HepG2 (cell line): Measurements from ENCODE around the gene LIMS2. TPM values are rescaled to one million over a fixed set of nuclear protein-coding genes. Genes with fewer than 3 reads are reported as not detected.
A peak's percentile ranks its signal among the peaks of the same experiment; 100 is the strongest.

Experiments used
- ATF5 ChIP-seq: sonication (generic); formaldehyde crosslinking; IDR thresholded peaks from 2 replicates; pipeline ENCODE4 v1.4.0; 2020; ENCODE audit warnings: mild to moderate bottlenecking, low read depth, missing genetic modification reagents
- ATRX ChIP-seq: sonication (generic); formaldehyde crosslinking; IDR thresholded peaks from 2 replicates; pipeline ENCODE4 v1.4.0; 2020; ENCODE audit warnings: missing genetic modification reagents, borderline replicate concordance
- EEA1 ChIP-seq: sonication (generic); formaldehyde crosslinking; IDR thresholded peaks from 2 replicates; pipeline ENCODE4 v1.5.1; 2020; ENCODE audit warnings: mild to moderate bottlenecking, missing genetic modification reagents, borderline replicate concordance
- EP300 ChIP-seq, 3 experiments: sonication (generic) in 1 of 3; formaldehyde crosslinking in 1 of 3; IDR thresholded peaks; 2 replicates each; pipeline versions ENCODE4 v1.5.1 to v1.6.1; 2011 to 2020; ENCODE audit warnings: low read depth in 2 of 3, low read length in 2 of 3, borderline replicate concordance in 1 of 3, improper control_type of control experiment in 1 of 3, mild to moderate bottlenecking in 1 of 3, missing genetic modification reagents in 1 of 3, moderate library complexity in 1 of 3
- GABPB1 ChIP-seq: IDR thresholded peaks from 2 replicates; pipeline ENCODE4 v1.6.1; 2016; ENCODE audit warnings: mild to moderate bottlenecking, missing genetic modification reagents, moderate library complexity, missing compliant biosample characterization
- GTF3A ChIP-seq: sonication (generic); formaldehyde crosslinking; conservative IDR thresholded peaks from 2 replicates; pipeline ENCODE4 v1.4.0; 2020; ENCODE audit warnings: mild to moderate bottlenecking, missing genetic modification reagents
- MYC ChIP-seq: sonication (generic); formaldehyde crosslinking; IDR thresholded peaks from 2 replicates; pipeline ENCODE4 v1.9.0; 2021; ENCODE audit warnings: missing genetic modification reagents, borderline replicate concordance
- NCOA2 ChIP-seq: sonication (generic); formaldehyde crosslinking; IDR thresholded peaks from 2 replicates; pipeline ENCODE4 v1.8.0; 2022; ENCODE audit warnings: inconsistent platforms
- NFKB2 ChIP-seq: sonication (generic); formaldehyde crosslinking; IDR thresholded peaks from 2 replicates; pipeline ENCODE4 v1.4.0; 2020; ENCODE audit warnings: missing genetic modification reagents, borderline replicate concordance
- POLR2A ChIP-seq, 2 experiments: IDR thresholded peaks; 2 replicates each; pipeline ENCODE4 v1.6.1; 2011; ENCODE audit warnings: low read depth in 2 of 2, low read length in 2 of 2, mild to moderate bottlenecking in 1 of 2, moderate library complexity in 1 of 2; ENCODE audit not compliant: insufficient read depth in 1 of 2
- POLR2AphosphoS5 ChIP-seq: IDR thresholded peaks from 2 replicates; pipeline ENCODE4 v1.6.1; 2012; ENCODE audit warnings: low read depth, low read length
- USF2 ChIP-seq, 2 experiments: sonication (generic) in 1 of 2; formaldehyde crosslinking in 1 of 2; IDR thresholded peaks; 2 replicates each; pipeline versions ENCODE4 v1.5.1 to v1.6.1; 2011 to 2020; ENCODE audit warnings: borderline replicate concordance in 1 of 2, low read depth in 1 of 2, low read length in 1 of 2, mild to moderate bottlenecking in 1 of 2, missing genetic modification reagents in 1 of 2, moderate library complexity in 1 of 2
- ZBTB21 ChIP-seq: sonication (generic); formaldehyde crosslinking; IDR thresholded peaks from 2 replicates; pipeline ENCODE4 v1.4.0; 2020; ENCODE audit warnings: missing genetic modification reagents
- ZFP37 ChIP-seq: sonication (generic); formaldehyde crosslinking; IDR thresholded peaks from 2 replicates; pipeline ENCODE4 v1.4.0; 2020; ENCODE audit warnings: missing genetic modification reagents, borderline replicate concordance
- ZNF136 ChIP-seq: sonication (generic); formaldehyde crosslinking; IDR thresholded peaks from 2 replicates; pipeline ENCODE4 v1.8.1; 2022; ENCODE audit warnings: low read depth, mild to moderate bottlenecking, moderate library complexity, missing genetic modification reagents
- ZNF296 ChIP-seq: sonication (generic); formaldehyde crosslinking; conservative IDR thresholded peaks from 2 replicates; pipeline ENCODE4 v1.5.0; 2020; ENCODE audit warnings: mild to moderate bottlenecking, missing genetic modification reagents
- ZNF44 ChIP-seq: sonication (generic); formaldehyde crosslinking; IDR thresholded peaks from 2 replicates; pipeline ENCODE4 v1.5.1; 2020; ENCODE audit warnings: mild to moderate bottlenecking, missing genetic modification reagents
- ZNF564 ChIP-seq: sonication (generic); formaldehyde crosslinking; IDR thresholded peaks from 2 replicates; pipeline ENCODE4 v1.8.1; 2023; ENCODE audit warnings: mild to moderate bottlenecking, missing genetic modification reagents
- ZNF772 ChIP-seq: sonication (generic); formaldehyde crosslinking; IDR thresholded peaks from 2 replicates; pipeline ENCODE4 v1.5.0; 2020; ENCODE audit warnings: mild to moderate bottlenecking, missing genetic modification reagents
- ZNF777 ChIP-seq: sonication (generic); formaldehyde crosslinking; IDR thresholded peaks from 2 replicates; pipeline ENCODE4 v1.4.0; 2020; ENCODE audit warnings: missing genetic modification reagents
- polyA plus RNA-seq, 8 experiments: library from polyadenylated mRNA; depleted of rRNA in 3 of 8; stranded (reverse) in 7 of 8; unstranded in 1 of 8; fragments of >200 nt; fragmentation: Illumina TruSeq in 4 of 8; extraction: Trizol in 4 of 8; gene quantifications; 2 replicates each; pipeline versions ENCODE4 v1.2.1 to v1.2.3, GENCODE V29; 2011 to 2016; ENCODE audit warnings: low read depth in 4 of 8, missing spikeins in 1 of 8, mixed read lengths in 1 of 8; ENCODE audit not compliant: insufficient read depth in 1 of 8
- total RNA-seq, 5 experiments: library from RNA; depleted of rRNA; stranded (reverse); fragments of >200 nt; fragmentation: Illumina TruSeq; extraction: Trizol; gene quantifications; 2 replicates each; pipeline ENCODE4 v1.2.3, GENCODE V29; 2016; ENCODE audit warnings: low read depth in 1 of 5
- TF ChIP-seq, protein P1 (sequence below): sonication (generic); formaldehyde crosslinking; IDR thresholded peaks from 2 replicates; pipeline ENCODE4 v1.4.0; 2020; ENCODE audit warnings: mild to moderate bottlenecking, missing genetic modification reagents
- TF ChIP-seq, protein P2 (sequence below): IDR thresholded peaks from 2 replicates; pipeline ENCODE4 v1.6.1; 2016
- TF ChIP-seq, protein P3 (sequence below): sonication (generic); formaldehyde crosslinking; IDR thresholded peaks from 2 replicates; pipeline ENCODE4 v1.4.0; 2020; ENCODE audit warnings: missing genetic modification reagents, mild to moderate bottlenecking, borderline replicate concordance

The LIMS2 gene
- total and polyA plus RNA-seq, 2 of the 13 experiments (the other 11 are each of a cell fraction or from before 2014, with no cell fraction given): 1.0 to 1.9 TPM

DNA sequence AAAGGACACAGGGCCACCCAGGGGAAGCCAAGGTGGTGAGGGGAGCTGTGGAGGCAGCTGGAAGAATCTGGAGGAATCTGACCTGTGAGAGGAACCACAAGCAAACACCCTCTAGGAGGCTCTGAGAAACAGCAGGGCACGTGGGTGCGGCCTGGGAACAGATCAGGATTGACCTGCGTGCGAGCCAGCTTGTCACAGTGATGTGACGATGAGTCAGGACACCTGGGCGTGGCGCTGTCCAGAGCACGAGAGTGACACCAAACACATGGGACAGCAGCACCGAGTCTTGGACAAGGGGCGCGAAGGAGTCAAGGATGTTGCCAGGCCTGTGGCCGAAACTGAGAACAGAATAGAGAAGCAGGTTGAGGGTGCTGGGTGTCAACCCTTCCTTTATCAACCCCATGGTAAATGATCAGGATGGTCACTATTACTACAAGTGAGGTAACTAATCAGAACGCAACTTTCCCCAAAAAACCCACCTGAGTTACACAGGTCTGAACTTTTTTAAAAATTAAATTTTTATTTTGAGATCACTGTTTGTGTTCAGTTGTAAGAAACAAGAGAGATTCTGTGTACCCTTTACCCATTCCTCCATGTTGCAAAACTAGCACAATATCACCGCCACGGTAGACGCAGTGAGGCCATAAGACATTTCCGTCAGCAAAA lies 25.3 kb upstream of the LIMS2 start (continued):
- peak; percentile 67; the same call in 1 of the 2 replicates for TF ChIP-seq ATF5 (CRISPR knock-in tag)
- TF ChIP-seq USF2 (IDR thresholded peaks at IDR 0.05; ENCODE audit: low read depth, low read length): peak; percentile 65
- TF ChIP-seq USF2 (CRISPR knock-in tag; IDR thresholded peaks at IDR 0.05; ENCODE audit: borderline replicate concordance): no peak
- no peak for TF ChIP-seq POLR2AphosphoS5
- no peak for TF ChIP-seq ZNF772 (CRISPR knock-in tag)
- TF ChIP-seq, protein P1, sequence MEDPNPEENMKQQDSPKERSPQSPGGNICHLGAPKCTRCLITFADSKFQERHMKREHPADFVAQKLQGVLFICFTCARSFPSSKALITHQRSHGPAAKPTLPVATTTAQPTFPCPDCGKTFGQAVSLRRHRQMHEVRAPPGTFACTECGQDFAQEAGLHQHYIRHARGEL (CRISPR knock-in tag): no peak
- 0 out of 2 replicates have a peak, but pooled peaks have one; percentile 78 for TF ChIP-seq ATRX (CRISPR knock-in tag)
- TF ChIP-seq EEA1 (CRISPR knock-in tag): no peak
- TF ChIP-seq, protein P2, sequence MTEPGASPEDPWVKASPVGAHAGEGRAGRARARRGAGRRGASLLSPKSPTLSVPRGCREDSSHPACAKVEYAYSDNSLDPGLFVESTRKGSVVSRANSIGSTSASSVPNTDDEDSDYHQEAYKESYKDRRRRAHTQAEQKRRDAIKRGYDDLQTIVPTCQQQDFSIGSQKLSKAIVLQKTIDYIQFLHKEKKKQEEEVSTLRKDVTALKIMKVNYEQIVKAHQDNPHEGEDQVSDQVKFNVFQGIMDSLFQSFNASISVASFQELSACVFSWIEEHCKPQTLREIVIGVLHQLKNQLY (CRISPR knock-in tag): peak; percentile 83
- no peak; the same call in 1 of the 2 replicates for TF ChIP-seq GABPB1 (CRISPR knock-in tag)
- no peak for TF ChIP-seq ZNF296 (CRISPR knock-in tag)
- no peak for TF ChIP-seq EP300 (IDR thresholded peaks at IDR 0.05; ENCODE audit: low read depth in 2 of 2, low read length in 2 of 2)
- peak; percentile 73 for TF ChIP-seq EP300 (CRISPR knock-in tag; IDR thresholded peaks at IDR 0.05; ENCODE audit: borderline replicate concordance)
- peak; percentile 53; the same call in 1 of the 2 replicates for TF ChIP-seq NCOA2 (CRISPR knock-in tag)
- 0 out of 2 replicates have a peak, but pooled peaks have one; percentile 35 for TF ChIP-seq ZNF136 (CRISPR knock-in tag)
- TF ChIP-seq ZNF44: no peak
- peak; percentile 44; the same call in 1 of the 2 replicates for TF ChIP-seq ZBTB21
- no peak for TF ChIP-seq ZNF564 (CRISPR knock-in tag)
- TF ChIP-seq, protein P3, sequence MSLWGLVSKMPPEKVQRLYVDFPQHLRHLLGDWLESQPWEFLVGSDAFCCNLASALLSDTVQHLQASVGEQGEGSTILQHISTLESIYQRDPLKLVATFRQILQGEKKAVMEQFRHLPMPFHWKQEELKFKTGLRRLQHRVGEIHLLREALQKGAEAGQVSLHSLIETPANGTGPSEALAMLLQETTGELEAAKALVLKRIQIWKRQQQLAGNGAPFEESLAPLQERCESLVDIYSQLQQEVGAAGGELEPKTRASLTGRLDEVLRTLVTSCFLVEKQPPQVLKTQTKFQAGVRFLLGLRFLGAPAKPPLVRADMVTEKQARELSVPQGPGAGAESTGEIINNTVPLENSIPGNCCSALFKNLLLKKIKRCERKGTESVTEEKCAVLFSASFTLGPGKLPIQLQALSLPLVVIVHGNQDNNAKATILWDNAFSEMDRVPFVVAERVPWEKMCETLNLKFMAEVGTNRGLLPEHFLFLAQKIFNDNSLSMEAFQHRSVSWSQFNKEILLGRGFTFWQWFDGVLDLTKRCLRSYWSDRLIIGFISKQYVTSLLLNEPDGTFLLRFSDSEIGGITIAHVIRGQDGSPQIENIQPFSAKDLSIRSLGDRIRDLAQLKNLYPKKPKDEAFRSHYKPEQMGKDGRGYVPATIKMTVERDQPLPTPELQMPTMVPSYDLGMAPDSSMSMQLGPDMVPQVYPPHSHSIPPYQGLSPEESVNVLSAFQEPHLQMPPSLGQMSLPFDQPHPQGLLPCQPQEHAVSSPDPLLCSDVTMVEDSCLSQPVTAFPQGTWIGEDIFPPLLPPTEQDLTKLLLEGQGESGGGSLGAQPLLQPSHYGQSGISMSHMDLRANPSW (CRISPR knock-in tag): no peak
- TF ChIP-seq MYC (CRISPR knock-in tag): peak; percentile 82
- no peak for TF ChIP-seq POLR2A (IDR thresholded peaks at IDR 0.05; ENCODE audit: insufficient read depth in 1 of 2, low read depth in 2 of 2, low read length in 2 of 2)
- no peak for TF ChIP-seq GTF3A
- TF ChIP-seq ZNF777 (CRISPR knock-in tag): no peak
- no peak; the same call in 1 of the 2 replicates for TF ChIP-seq NFKB2 (CRISPR knock-in tag)
- peak; percentile 75; the same call in 1 of the 2 replicates for TF ChIP-seq ZFP37 (CRISPR knock-in tag)
